SU-DHL-6 (cell line): ENCODE results near the gene EDIL3.

Experiments used
- CTCF ChIP-seq: fragments of 200-600 bp; sonication (generic); IDR thresholded peaks from one replicate; pipeline ENCODE4 v1.5.1; 2017; ENCODE audit warnings: antibody characterized with exemption, mild to moderate bottlenecking, low read length, moderate library complexity; ENCODE audit not compliant: insufficient read depth, poor library complexity, severe bottlenecking
- EZH2phosphoT487 ChIP-seq: fragments of 200-600 bp; sonication (generic), shearing (Covaris generic); conservative IDR thresholded peaks from 2 replicates; pipeline ENCODE4 v1.6.1; 2018; ENCODE audit warnings: mild to moderate bottlenecking, antibody characterized with exemption, low read length, moderate library complexity, mixed read lengths

- TF ChIP-seq CTCF = no peak
- no peak for TF ChIP-seq EZH2phosphoT487
Observed at GRCh38 chr5:83911367-83911919, 473.2 kb downstream of the EDIL3 start.
